NCI-H1105 treated with DMSO at 0.1 percent for 48 hours (cell line): ENCODE data around the gene LPIN1.

Experiments
- DNase-seq: peaks from one replicate; lab custom pipeline; 2025; lab: John Stamatoyannopoulos, UW

LPIN1 gene

DNA sequence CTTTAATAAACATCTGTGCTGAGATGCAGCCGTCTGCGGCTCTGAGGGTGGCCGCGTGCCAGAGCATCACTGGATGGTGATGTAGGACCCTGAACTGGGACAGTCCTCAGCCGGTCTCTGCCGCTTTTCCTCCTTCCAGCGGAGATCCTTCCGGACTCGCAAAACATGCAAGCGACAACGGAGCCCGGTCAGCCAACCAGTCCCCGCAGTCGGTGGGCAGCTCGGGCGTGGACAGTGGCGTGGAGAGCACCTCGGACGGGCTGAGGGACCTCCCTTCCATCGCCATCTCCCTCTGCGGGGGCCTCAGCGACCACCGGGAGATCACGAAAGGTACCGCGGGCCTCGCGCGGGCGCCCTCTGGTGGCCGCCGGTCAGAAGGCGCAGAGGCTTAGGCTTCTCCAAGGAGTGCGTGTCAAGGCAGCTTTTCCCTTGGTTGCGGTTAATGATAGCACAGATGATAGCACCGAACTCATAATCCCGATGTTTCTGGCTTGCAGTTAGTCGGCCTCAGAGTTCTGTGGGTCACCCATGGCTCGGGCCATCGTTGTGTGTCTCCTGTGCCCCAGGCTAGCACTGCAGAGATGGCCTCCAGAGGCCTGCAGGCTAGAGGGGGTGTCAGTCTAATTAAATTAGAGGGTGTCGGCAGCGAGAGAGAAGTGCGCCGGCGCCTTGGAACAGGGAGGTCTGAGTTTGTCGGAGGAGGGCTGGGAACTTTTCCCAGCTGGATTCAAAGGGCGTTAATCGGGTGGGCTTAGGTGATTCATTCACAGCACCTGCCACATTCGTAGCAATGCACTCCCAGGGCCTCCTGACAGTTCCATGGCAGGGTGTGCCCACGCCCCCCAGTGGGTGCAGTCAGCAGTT lies 38.5 kb downstream of the LPIN1 start:
- no peak for DNase-seq

DNA sequence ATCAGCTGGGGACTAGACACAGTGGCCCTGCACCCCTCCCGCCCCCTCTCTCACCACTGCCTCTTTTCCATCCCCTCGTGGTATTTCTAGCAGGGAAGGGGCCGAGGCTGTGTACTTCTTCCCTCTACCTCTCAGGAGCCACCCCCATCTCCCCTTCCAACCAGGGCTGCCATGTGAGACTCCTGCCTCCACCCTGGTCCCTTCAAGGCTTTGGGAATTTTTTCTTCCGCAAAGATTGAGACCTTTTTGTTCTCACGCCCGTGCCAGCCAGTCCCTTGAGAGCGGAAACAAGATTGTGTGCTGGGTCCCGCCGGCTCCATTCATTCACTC lies 39.1 kb downstream of the LPIN1 start:
- no peak for DNase-seq

DNA sequence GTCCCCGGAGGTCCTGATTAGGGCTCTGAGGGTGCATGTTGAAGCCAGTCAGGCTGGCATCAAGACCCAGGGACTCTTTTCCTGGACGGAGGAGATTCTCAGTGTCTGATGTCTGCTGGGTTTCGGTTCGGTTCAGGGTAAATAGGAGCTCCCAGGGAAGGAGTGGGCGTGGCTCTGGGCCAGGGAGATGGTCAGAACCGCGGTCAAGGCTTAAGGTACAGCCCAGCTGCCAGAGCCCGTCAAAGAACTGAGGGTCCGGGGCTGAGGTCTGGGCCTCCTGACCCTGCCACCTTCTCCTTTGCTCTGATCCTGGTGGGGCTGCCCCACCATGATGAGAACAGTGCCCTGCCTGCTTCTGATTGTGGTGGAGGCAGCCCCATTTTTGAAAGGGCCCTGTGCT lies 39.8 kb downstream of the LPIN1 start:
- DNase-seq: no peak

DNA sequence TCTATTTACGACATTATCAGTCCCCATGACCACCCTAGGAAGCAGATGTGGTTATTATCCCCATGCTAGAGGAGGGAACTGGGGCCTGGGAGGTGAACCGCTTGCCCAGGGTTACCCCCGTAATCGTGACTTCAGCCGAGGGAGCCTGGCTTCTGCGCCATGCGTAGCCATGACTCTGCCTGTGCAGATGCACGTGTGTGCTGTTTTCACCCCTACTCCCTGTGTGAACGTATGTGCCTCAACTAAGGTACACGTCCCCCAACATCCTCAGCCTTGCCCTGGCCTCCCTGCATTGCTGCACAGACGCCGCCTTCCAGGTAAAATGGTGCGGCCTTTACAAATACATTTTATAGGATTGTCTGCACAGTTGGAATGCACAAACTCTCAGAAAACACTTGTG lies 40.2 kb downstream of the LPIN1 start:
- no peak for DNase-seq

DNA sequence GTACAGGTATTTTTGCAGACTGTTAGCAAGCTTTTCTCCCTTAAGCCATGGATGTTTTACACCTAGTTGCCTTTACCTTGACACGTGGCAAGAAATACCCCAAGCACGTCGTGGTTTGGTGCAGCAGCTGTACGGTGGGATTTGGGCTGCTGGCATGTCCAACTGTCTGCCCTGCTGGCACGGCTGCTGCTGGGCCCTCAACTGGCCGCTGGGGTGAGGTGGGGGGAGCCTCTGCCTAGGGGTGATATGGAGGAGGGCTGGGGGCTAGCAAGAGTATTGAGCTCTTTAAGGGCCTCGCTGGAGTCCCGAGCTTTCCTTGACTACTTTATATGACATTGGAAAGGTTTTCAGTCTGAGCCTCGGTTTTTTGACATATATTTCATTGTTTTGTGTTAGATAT lies 41.6 kb downstream of the LPIN1 start:
- DNase-seq: no peak

DNA sequence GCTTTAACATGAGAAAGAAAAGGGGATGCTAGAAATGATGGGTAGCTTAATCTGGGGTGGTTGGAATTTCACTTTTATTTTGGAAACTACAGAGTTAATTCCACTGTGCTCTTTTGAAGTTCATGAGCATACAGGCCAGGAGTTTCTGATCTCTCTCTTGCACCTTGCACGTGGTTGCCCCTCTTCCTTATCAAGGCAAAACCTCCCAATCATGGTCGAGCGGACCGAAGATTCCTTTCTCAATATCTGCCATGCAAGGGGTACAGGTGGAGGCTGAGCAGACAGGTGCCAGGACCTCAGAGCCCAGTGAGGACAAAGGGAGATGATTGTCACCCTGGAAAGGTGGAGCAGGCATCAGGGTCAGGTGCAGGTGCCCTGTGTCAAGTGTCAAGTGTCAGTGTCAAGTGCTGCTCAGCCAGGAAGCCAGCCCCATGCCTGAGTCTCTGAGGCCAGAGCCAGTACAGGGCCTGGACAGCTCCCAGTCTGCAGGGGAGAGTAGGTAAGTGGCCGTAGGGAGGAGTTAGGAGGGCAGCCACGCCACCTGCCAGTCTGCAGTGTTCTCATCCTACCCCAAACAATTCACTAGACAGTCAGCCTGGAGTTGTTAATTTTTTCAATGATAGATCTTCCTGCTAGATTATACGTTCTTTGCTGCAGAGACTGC lies 42.2 kb downstream of the LPIN1 start:
- DNase-seq: no peak

DNA sequence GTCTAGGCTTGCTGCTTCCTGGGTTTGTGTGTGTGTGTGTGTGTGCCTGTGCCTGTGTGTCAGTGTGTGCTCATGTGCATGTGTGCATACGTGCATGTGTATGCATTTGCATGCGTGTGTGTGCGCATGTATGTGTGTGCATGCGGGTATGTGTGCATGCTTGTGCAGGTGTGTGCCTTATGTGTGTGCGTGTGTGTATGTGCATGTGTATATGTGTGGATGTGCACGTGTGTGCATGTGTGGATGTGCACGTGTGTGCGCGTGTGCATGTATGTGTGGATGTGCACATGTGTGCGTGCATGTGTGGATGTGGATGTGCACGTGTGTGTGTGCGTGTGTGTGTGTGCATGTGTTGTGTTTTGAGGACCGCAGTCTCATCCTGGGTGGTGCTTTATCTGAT lies 42.8 kb downstream of the LPIN1 start:
- no peak for DNase-seq

DNA sequence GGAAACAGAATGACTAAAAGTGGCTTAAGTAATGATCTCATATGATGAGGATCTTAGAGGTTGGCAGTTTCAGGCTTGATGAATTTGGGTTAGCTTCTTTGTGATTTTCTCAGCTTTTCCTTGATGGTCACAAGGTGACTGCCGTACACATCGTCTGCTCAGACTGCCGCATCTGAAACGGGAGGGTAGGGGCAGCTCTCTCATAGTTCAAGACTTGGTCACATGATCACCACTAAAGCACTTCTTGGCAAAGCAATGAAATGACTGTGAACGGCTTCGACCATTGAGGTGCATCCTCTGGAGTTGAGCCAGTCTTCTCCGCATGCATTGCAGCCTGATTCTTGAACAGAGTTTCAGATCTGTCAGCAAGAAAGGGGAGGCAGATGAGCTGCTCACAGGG lies 43.8 kb downstream of the LPIN1 start:
- DNase-seq: no peak

DNA sequence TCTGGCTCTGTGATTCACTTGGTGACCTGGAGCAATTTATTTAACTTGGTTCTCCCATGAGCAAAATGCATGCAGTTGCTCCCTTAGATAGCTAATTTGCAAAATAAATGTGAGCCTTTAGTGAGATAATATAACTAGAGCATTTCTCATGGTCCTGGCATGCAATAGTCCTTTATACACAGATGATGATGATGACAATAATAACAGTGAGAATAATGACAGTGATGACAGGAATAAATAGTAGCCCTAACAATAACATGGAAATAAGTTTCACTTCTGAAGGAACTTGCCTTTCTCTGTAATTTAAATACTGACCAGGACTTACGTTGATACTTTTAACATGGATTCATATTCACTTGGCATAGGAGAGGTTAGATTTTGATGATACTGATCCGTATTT lies 49.2 kb downstream of the LPIN1 start:
- no peak for DNase-seq

DNA sequence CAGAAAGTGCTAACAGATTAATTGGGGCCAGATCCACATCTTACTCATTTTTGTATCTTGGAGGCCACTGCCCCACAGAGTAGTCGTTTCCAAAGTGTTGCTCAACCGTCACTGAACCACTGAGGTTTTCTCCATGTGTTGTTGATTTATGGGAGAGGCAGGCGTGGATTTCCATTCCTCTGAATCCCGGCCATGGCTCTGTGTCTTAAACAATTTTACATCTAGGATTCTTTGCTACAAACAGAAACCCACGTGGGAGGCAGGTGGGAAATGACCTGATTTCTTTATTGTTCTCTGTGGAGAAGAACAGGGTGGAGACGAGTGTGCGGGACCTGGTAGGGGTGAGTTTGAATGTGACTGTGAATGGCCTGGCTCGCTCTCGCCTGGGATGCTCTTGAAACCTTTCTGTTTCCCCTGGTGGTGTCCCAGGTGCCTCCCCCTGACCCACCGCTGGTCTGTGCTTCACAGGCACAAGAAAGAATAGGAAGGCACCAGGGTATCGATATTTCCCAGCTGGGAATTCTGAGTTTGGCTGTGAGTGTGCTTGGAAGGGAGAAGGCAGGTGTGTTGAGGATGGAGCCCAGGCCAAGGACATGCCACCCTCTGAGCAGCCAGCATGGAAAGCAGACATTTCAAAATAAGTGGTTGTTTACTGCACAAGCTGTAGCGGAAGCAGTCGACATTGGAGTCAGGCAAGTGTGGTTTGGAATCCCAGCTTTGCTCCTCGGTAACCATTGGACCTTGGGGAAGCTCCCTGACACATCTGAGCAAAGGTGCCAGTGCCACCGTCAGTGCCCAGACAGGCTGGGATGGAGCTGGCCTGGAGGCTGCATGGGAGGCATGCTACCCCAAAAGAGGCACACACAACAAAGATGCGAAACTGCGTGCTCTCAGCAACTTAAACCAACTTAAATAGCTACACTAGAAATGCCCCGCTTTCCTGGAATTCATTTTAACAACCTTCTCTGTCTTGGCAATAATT lies 50.0 kb downstream of the LPIN1 start:
- no peak for DNase-seq

DNA sequence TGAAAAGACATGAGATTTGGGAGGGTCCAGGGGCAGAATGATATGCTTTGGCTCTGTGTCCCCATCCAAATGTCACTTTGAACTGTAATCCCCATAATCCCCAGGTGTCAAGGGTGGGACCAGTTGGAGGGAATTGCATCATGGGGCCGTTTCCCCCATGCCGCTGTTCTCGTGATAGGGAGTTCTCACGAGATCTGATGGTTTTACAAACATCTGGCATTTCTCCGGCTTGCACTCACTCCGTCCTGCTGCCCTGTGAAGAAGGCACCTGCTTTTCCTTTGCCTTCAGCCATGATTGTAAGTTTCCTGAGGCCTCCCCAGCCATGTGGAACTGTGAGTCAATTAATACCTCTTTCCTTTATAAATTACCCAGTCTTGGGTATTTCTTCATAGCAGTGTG lies 51.4 kb downstream of the LPIN1 start:
- no peak for DNase-seq

DNA sequence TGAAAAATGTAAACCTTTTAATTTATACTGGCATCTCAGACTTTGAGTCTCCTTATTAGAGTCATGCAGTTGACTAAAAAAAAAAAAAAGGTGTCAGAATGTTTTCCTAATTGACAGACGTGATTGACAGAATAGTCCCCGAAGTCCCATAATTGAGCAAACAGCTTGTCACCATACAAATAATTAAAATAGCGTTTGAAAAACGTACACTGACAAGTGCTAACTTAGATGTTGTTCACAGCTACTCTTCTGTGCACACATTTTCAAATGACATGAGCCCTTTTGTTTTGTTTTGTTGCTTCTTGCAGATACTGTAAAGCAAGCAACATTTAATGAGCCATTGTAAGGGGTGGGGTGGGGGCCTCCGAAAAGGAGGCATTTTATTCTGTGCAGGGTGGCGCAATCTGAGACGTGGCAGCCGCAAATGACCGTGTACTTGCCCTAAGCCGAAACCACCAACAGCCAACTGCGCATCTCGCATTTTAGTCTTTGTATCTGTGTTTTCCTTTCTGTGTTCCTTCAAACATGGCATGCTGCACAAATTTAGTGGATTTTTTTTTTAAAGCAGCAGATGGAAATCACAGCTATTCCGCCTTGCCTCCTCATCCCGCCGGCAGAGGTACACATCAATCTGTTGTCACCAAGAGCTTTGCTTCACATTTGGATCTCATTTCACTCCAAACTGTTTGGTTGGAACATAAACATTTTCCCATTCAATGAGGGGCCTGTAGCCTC lies 52.4 kb downstream of the LPIN1 start:
- no peak for DNase-seq

DNA sequence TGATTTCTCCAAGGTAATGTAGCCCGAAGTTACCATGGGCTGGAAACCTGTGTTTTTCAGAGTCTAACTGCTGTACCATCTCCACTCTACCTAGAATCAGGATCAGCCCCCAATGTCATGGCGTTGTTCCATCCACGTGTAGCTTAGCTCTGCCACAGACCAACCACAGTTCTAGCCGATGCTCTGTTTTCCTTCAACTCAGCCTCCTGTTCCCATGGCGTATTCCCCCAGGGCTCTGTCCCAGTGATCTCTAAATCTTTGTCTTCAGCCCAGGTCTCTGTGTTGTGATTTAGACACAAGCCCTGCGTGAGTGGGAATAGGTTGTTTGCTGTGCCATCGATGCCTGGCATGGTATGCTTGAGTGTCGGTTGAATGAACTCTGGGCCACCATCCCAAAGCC lies 53.4 kb downstream of the LPIN1 start:
- DNase-seq: no peak

DNA sequence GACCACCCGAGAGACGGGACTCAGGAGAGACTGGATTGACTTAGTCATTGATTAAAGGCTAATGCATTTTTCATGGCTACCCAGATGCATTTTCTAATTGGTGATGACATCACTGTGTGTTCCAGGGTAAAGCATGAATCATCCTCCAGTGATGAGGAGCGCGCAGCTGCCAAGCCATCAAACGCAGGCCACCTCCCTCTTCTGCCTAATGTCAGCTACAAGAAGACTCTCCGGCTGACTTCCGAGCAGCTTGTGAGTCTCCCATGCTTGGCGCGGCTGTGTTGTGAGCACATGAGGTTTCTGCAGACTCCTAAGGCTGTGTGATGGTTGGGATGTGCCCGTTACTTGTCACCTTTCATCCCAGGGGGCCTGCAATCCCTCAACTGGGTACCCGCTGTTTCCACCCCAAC lies 56.4 kb downstream of the LPIN1 start:
- DNase-seq: no peak

DNA sequence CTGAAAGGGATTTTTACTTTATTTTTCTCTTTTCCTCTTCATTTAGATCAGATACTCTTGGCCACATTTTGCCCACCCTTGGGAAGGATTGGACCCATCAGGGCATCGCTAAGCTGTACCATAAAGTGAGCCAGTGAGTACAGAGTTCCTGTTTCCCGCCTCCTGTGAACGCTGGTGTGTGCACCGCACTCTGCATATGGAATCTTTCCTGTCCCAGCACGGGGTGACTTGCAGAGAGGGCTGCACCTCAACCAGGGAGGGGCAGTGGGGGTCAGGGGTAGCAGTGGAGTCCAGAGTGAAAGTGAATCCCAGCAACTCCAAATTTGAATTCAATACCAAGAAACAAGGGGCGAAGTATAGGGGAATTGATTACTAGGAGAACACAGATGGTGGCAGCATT lies 58.6 kb downstream of the LPIN1 start:
- DNase-seq: no peak

DNA sequence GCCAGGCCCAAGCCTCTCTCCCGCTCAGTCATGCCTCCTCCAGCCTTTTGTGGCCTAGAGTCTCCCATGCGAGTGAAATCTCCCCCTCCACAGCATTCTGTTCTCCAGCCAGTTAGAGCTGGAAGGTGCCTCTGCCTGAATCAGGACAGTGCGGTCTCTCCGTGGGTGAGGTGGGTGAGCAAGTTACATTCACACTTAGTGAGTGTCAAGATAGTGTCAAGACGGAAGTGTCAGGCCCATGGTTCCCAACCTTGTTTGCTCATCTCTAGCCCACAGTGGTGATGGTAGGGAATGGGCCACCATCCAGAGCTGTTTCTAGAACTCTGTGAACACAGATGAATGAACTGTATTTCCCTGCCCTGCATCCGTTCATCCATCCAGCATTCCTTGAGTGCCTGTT lies 59.5 kb downstream of the LPIN1 start:
- no peak for DNase-seq

DNA sequence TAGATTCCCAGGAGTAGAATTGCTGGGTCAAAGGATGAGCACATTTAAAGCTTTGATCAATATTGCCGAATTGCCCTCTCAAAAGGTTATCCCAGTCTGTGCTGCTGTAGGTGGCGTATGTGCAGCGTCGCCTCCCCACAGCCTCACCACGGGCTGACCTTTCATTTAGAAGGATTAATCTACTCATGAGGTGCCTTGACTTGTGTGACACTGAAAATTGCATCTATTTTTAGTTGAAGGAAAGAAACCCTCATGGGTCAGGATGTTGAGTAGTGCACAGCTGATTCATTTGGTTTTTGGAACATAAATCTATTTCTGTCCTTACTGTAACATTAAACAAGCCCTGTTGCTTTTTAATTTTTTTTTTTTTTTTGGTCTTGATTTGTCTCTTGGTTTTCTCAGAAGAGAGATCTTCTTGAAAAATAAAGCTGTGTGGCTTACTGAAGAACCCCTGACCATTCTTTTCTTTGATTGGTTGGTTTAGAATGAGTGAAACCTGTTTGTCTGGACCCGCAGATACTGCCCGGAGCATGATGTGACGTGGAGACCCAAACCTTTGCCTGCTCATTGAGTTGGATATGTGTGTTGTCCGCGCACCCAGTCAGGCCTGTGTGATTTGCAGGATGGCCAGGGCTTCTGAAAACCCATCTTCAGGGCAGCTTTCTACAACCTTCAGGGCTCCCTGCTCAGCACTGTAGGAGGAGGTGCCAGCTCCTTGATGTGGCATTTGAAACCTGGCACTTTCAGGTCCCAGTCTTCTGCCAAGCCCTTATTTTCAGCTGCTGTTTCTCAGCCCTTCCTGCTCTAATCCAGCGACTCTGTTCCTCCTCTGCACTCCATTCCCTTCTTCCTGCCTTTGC lies 61.0 kb downstream of the LPIN1 start:
- DNase-seq: no peak

DNA sequence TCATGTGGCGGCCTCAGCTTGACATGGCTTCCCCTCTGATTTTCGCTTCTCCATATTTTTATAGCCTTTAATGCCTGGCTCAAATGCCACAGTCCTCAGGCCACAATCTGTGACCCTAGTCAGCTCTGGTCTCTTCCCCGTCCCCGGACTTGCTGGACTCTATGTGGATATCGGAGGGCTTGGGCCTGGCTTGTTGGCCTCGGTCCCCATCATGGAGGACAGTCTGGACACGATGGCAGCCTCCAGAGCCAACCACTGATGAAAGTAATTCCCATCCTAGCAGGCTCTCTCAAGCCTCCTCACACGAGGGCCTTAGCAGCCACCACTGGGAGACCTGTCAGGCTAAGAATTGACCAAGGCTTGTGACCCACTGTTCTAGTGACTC lies 61.6 kb downstream of the LPIN1 start:
- DNase-seq: no peak

DNA sequence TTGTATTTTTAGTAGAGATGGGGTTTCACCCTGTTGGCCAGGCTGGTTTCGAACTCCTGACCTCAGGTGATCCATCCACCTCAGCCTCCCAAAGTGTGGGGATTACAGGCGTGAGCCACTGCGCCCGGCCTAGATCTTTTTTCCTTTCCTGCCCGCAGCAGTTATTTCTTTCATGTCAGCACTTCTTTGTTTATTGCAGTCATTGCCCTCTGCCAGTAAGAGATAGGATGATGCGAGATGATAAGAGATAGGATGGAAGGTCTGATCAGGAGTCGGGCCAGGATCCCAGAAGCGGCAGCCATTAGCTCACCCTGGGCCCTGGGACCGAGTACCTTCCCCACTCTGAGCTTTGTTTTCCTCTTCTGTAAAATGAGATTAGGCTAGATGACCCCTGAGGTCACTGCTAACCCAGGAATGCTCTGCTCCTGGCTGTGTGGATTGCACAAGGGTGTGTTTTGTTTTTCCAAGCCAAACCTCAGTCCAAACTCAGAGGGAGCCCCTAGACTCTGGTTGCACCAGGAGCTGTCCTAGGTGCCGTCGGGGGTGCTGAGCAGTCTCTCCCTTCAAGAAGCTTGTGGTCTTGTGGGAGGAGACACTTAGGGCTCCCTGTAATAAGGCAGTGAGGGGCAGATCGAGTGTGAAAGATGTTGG lies 63.3 kb downstream of the LPIN1 start:
- DNase-seq: no peak

DNA sequence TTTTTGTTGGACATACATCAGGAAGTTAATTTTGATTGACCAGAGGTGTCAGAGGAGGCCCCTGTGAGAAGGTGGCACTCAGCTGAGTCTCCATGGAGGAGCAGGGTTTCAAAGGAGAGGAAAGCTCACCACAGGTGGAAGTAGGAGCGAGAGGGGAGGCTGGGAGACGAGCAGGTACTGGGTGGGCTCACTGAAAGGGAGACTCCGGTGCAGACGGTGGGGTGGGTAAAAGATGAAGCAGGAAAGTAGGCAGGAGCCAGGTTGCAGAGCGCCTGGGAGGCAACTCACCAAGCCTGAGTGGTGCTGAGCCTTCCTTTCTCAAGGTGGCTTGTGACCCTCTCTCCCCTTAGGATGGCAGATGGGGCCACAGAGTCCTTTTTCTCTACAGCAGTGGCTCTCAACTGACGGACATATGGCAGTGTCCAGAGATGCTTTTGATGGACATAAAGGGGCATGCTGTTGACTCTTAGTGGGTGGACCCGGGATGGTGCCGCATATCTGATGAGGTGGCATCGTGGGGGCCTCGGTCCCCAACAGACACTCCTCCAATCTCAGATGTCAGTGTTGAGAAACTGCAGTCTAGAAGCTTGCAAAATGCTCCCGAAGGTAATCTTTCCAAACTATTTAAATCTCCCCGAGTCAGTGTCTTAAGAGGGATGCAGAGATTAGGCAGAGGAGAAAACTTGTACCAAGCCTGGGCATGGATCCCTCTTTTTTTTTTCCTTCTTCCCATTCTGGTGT lies 64.0 kb downstream of the LPIN1 start:
- no peak for DNase-seq
